ENCODE results near the gene AGRN.

AGRN gene

GRCh38 chr1:995665-996633 is 24.0 kb upstream of the AGRN start:
- no peak for DNase-seq (ENCODE audit: low read depth)
- no peak overlapping the region for H3K4me3 ChIP-seq (ENCODE audit: low read depth, low read length)
- TF ChIP-seq MYC (IDR thresholded peaks at IDR 0.05; ENCODE audit: low read depth, low read length) (no peak), POLR2A (IDR thresholded peaks at IDR 0.05; ENCODE audit: extremely low read depth, insufficient read length) (no peak)

- H3K4me3 ChIP-seq (ENCODE audit: low read depth, low read length), result no peak overlapping the region
- no peak for TF ChIP-seq POLR2A (IDR thresholded peaks at IDR 0.05; ENCODE audit: extremely low read depth, insufficient read length)
- no peak for TF ChIP-seq MYC (IDR thresholded peaks at IDR 0.05; ENCODE audit: low read depth, low read length)
- TF ChIP-seq, protein P1, sequence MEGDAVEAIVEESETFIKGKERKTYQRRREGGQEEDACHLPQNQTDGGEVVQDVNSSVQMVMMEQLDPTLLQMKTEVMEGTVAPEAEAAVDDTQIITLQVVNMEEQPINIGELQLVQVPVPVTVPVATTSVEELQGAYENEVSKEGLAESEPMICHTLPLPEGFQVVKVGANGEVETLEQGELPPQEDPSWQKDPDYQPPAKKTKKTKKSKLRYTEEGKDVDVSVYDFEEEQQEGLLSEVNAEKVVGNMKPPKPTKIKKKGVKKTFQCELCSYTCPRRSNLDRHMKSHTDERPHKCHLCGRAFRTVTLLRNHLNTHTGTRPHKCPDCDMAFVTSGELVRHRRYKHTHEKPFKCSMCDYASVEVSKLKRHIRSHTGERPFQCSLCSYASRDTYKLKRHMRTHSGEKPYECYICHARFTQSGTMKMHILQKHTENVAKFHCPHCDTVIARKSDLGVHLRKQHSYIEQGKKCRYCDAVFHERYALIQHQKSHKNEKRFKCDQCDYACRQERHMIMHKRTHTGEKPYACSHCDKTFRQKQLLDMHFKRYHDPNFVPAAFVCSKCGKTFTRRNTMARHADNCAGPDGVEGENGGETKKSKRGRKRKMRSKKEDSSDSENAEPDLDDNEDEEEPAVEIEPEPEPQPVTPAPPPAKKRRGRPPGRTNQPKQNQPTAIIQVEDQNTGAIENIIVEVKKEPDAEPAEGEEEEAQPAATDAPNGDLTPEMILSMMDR (IDR thresholded peaks at IDR 0.05; ENCODE audit: low read depth, low read length), result no peak
- TF ChIP-seq MAX (IDR thresholded peaks at IDR 0.05; ENCODE audit: low read depth, low read length), result no peak
- peak; percentile 32 for DNase-seq (ENCODE audit: low read depth)
Measured at GRCh38 chr1:996851-997712, 22.8 kb upstream of the AGRN start.

GRCh38 chr1:997713-997992 is 22.3 kb upstream of the AGRN start:
- no peak for DNase-seq (ENCODE audit: low read depth)
- TF ChIP-seq POLR2A (IDR thresholded peaks at IDR 0.05; ENCODE audit: extremely low read depth, insufficient read length) (no peak), MYC (IDR thresholded peaks at IDR 0.05; ENCODE audit: low read depth, low read length) (no peak)
- H3K4me3 ChIP-seq (ENCODE audit: low read depth, low read length), result no peak overlapping the region

- H3K4me3 ChIP-seq (ENCODE audit: low read depth, low read length), result no peak overlapping the region
- no peak for TF ChIP-seq MAX (IDR thresholded peaks at IDR 0.05; ENCODE audit: low read depth, low read length)
- TF ChIP-seq POLR2A (IDR thresholded peaks at IDR 0.05; ENCODE audit: extremely low read depth, insufficient read length), result no peak
- TF ChIP-seq, protein P1 (IDR thresholded peaks at IDR 0.05; ENCODE audit: low read depth, low read length), result no peak
- no peak for TF ChIP-seq MYC (IDR thresholded peaks at IDR 0.05; ENCODE audit: low read depth, low read length)
Measured at GRCh38 chr1:997993-998744, 21.8 kb upstream of the AGRN start.

DNA sequence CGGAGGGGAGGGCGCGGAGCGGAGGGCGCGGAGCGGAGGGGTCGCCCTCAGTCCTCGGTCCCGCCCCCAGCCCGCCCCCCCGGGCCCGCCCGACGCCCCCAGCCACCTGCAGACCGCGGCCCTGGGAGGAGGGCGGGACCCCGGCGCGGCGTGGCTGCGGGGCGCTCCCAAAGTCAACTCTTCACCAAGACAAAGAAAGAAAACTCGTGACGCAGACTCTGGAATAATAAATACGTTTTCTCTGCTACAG is 21.2 kb upstream of the AGRN start:
- H3K4me3 ChIP-seq (ENCODE audit: low read depth, low read length), result no peak overlapping the region
- DNase-seq (ENCODE audit: low read depth), result no peak
- TF ChIP-seq POLR2A (IDR thresholded peaks at IDR 0.05; ENCODE audit: extremely low read depth, insufficient read length) (no peak), MAX (IDR thresholded peaks at IDR 0.05; ENCODE audit: low read depth, low read length) (no peak), MYC (IDR thresholded peaks at IDR 0.05; ENCODE audit: low read depth, low read length) (no peak)
- TF ChIP-seq, protein P1 (IDR thresholded peaks at IDR 0.05; ENCODE audit: low read depth, low read length), result no peak

More at GRCh38 chr1:997993-998744, 21.8 kb upstream of the AGRN start:
- DNase-seq (ENCODE audit: low read depth), result no peak

DNA sequence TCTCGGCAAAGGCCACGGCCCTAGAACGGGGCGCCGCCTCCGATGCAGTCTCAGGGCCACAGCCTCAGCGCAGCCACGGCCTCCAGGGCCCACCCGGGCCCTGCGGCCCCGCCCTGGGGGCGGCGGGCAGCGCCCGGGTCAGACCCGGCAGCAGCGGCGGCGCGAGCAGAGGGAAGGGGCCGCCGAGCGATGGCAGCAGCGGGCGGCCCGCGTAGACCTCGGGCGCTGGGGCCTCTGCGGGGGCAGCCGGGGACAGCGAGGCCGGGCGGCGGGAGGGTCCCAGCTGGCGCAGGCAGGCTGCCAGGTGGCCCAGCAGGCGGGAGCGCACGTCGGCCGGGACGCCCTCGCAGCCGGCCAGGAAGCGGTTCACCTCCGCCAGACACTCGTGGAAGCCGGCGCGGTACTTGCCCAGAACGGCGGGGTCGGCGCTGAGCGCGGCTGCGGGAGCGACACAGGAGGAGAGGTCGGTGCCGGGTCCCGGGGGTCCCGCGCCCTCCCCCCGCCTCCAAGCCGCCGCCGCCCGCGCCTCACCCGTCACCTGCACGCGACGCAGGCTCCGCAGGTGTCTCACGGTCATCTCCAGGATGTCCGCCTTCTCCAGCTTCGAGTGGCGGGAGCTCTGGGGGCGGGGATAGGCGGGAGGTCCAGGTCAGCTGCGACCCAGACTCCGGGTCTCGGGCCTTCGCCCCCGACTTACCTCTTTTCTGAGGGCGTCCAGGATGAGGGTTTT is 20.8 kb upstream of the AGRN start:
- no peak overlapping the region for H3K4me3 ChIP-seq (ENCODE audit: low read depth, low read length)
- TF ChIP-seq MAX (IDR thresholded peaks at IDR 0.05; ENCODE audit: low read depth, low read length), result no peak
- TF ChIP-seq POLR2A (IDR thresholded peaks at IDR 0.05; ENCODE audit: extremely low read depth, insufficient read length), result no peak
- TF ChIP-seq, protein P1 (IDR thresholded peaks at IDR 0.05; ENCODE audit: low read depth, low read length), result no peak
- TF ChIP-seq MYC (IDR thresholded peaks at IDR 0.05; ENCODE audit: low read depth, low read length), result no peak
- DNase-seq (ENCODE audit: low read depth), result peak; percentile 31
